Upper lobe of left lung (tissue), 6 donors: ENCODE data around the gene S100A9. TPM values are rescaled to one million over a fixed set of nuclear protein-coding genes. Genes with fewer than 3 reads are reported as not detected.

Experiments
- ATAC-seq, 2 donors: fragments of 200-7000 bp; cut with Tn5 transposase; one replicate each; pipeline ENCODE4 v1.9.1; 2022; ENCODE audit warnings: mild to moderate bottlenecking in 2 of 2, moderate library complexity in 2 of 2; ENCODE audit not compliant: low FRiP score in 2 of 2
- DNase-seq, 2 donors: peaks; one replicate each; pipeline ENCODE4 v3.0.0-alpha.2; 2019 to 2020
- H3K27ac ChIP-seq, 4 donors: fragments of 200-600 bp; sonication (generic); one replicate each; pipeline ENCODE4 v1.5.1; 2016 to 2019
- H3K27me3 ChIP-seq, 4 donors: fragments of 200-600 bp; sonication (generic); one replicate each; pipeline ENCODE4 v1.5.1; 2017 to 2019
- H3K36me3 ChIP-seq, 4 donors: fragments of 200-600 bp; sonication (generic); one replicate each; pipeline ENCODE4 v1.5.1; 2016 to 2019
- H3K4me1 ChIP-seq, 4 donors: fragments of 200-600 bp; sonication (generic); one replicate each; pipeline ENCODE4 v1.5.1; 2018 to 2019
- H3K4me3 ChIP-seq, 4 donors: fragments of 200-600 bp; sonication (generic); one replicate each; pipeline ENCODE4 v1.5.1; 2017 to 2019; ENCODE audit warnings: mild to moderate bottlenecking in 2 of 4, moderate library complexity in 1 of 4
- H3K9me3 ChIP-seq, 4 donors: fragments of 200-600 bp; sonication (generic); one replicate each; pipeline ENCODE4 v1.5.1; 2018 to 2019
- EP300 ChIP-seq, 4 donors: sonication (generic); formaldehyde crosslinking; IDR thresholded peaks; one replicate each; pipeline ENCODE4 v1.5.1; 2017; ENCODE audit warnings: antibody characterized with exemption in 4 of 4, control low read depth in 2 of 4
- POLR2A ChIP-seq, 4 donors: fragments of 450-650 bp; IDR thresholded peaks; one replicate each; pipeline ENCODE4 v1.5.1; 2016 to 2017; ENCODE audit warnings: antibody characterized with exemption in 4 of 4, mild to moderate bottlenecking in 2 of 4
- POLR2AphosphoS5 ChIP-seq, 2 donors: sonication (generic); formaldehyde crosslinking; IDR thresholded peaks; one replicate each; pipeline ENCODE4 v1.5.1; 2017; ENCODE audit warnings: antibody characterized with exemption in 2 of 2
- whole genome bisulfite sequencing, 2 donors: methylation state at CpG; one replicate each; pipeline ENCODE4 v1.1.5; 2017 to 2018; 5-methylcytosine and 5-hydroxymethylcytosine counted together
- total RNA-seq, 6 donors: library from RNA; depleted of rRNA in 4 of 6; stranded (reverse); fragments of >200 nt in 4 of 6; gene quantifications; one replicate each; pipeline versions ENCODE4 v1.1.0 to v1.2.1, GENCODE V29; 2016 to 2021
- TF ChIP-seq, protein P1 (sequence below), 6 experiments: fragments of 450-650 bp in 4 of 6; fragments of 200-600 bp in 2 of 6; sonication (generic) in 2 of 6; IDR thresholded peaks; one replicate each; pipeline ENCODE4 v1.5.1; 2016 to 2019; ENCODE audit warnings: antibody characterized with exemption in 6 of 6
- donor health status: DM: no; HTN: no; CAD: no; lungs with moderate emphysema.
- donor health status: DM: no; HTN: yes; CAD: no; lungs with severe emphysema.

The S100A9 gene
- 1,000 to 10,000 TPM in 1 of 6 donors, 100 to 1,000 TPM in 5; 133 to 1,125 (median 606) TPM for total RNA-seq

DNA sequence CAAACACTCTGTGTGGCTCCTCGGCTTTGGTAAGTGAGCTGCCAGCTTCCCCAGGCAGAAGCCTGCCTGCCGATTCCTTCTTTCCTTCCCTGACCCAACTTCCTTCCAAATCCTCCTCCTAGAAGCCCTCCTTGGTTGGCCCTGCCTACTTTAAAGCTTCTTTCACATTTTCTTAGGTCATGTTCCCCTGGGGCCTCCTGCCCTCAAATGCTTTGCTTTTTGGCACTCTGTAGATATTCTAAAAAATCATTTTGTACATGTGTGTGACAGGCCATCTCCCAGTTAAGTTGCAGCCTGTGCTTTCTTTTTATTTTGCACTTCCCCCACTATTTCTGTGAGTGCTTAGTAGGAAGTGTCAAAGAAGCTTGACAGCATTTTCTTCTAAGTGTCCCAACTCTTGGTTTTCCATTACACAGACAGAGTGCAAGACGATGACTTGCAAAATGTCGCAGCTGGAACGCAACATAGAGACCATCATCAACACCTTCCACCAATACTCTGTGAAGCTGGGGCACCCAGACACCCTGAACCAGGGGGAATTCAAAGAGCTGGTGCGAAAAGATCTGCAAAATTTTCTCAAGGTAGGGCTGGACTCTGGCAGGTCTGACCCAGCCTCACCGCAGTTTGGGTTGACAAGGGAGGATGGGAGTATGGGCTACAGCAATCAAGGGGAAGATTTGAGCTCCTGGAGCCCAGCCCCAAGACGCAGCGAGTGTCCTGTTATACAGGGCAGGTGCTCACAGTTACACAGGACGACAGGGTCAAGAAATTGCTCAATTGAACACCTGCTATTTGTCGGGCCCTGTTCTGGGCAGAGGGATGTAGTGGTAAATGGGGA is at the start of gene S100A9:
Gene S100A9, plus strand, starts transcription at position 2 of the 838 bp plus-strand sequence. Its CDS starts 430 bp downstream, at position 432.
- Histone ChIP-seq H3K27me3 (no peaks in the 10 kb centered on the region), H3K4me1 (peaks cover 3 to 30% (median 20%) of the 10 kb centered on the region in 4 donors), H3K9me3 (no peaks in the 10 kb centered on the region), H3K27ac (peak within 1 kb of the TSS; percentile 78 to 84 (median 80)), H3K4me3 (peak within 1 kb of the TSS in 3 of 4 donors; percentile 23 to 45 (median 36)), H3K36me3 (no peaks in the 10 kb centered on the region)
- 60 to 66% methylated on average over 11 of the region's 11 CpGs for WGBS, 2 donors
- ATAC-seq, result peak in 1 of 2 donors; percentile 10
- peak in 1 of 4 donors; percentile 55 for TF ChIP-seq POLR2A (IDR thresholded peaks at IDR 0.05)
- TF ChIP-seq EP300 (IDR thresholded peaks at IDR 0.05), result no peak
- no peak for DNase-seq

DNA sequence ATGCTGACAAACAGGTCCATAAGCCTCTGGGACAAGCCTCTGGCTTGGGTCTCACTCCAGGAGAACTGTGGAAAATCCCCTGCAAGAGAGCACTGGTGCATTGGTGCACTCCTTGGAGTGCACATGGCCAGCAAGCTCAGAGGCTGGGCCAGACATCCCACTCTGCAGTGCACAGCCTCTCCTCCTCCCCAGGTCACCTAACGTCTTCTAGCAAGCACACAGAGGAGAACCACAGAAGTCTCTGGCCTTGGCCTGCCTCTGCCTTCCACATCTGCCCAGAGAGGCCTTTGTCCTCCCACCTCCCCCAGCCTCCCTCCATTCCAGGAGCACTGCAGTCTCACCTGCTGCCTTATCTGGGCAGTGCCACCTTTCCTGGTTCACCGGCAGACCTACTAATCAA is 49.1 kb upstream of the S100A9 start:
- 83 to 91% methylated on average over 2 of the region's 2 CpGs for WGBS, 2 donors
- Histone ChIP-seq H3K9me3 (no peaks in the 10 kb centered on the region), H3K4me1 (no peaks in the 10 kb centered on the region), H3K27me3 (no peaks in the 10 kb centered on the region), H3K4me3 (no peak overlapping the region), H3K36me3 (no peaks in the 10 kb centered on the region), H3K27ac (no peak overlapping the region)
- ATAC-seq (no peak), DNase-seq (no peak)
- no peak for TF ChIP-seq POLR2A (IDR thresholded peaks at IDR 0.05)
- TF ChIP-seq EP300 (IDR thresholded peaks at IDR 0.05), result no peak
- TF ChIP-seq, protein P1, sequence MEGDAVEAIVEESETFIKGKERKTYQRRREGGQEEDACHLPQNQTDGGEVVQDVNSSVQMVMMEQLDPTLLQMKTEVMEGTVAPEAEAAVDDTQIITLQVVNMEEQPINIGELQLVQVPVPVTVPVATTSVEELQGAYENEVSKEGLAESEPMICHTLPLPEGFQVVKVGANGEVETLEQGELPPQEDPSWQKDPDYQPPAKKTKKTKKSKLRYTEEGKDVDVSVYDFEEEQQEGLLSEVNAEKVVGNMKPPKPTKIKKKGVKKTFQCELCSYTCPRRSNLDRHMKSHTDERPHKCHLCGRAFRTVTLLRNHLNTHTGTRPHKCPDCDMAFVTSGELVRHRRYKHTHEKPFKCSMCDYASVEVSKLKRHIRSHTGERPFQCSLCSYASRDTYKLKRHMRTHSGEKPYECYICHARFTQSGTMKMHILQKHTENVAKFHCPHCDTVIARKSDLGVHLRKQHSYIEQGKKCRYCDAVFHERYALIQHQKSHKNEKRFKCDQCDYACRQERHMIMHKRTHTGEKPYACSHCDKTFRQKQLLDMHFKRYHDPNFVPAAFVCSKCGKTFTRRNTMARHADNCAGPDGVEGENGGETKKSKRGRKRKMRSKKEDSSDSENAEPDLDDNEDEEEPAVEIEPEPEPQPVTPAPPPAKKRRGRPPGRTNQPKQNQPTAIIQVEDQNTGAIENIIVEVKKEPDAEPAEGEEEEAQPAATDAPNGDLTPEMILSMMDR (IDR thresholded peaks at IDR 0.05), result no peak
- TF ChIP-seq POLR2AphosphoS5 (IDR thresholded peaks at IDR 0.05), result no peak

DNA sequence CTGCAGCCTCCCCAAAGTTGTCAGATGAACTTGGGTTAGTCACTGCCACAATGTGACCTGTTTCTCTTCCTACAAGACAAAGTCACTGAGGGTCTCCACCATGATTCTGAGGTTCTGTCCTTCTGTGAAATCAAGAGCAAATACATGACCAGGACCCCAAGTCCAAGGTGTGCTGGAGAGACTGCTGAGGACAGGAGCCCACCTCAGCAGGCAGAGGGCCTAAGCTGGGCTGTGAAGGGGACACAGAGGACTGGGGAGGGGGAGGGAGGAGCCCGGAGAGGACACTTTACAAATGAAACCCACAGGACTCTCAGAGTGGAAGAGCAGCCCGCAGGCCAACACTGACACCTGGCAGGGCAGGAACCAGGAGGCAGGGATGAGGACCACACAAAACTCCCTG is 48.2 kb upstream of the S100A9 start:
- ATAC-seq (no peak), DNase-seq (no peak)
- TF ChIP-seq EP300 (IDR thresholded peaks at IDR 0.05) (no peak), POLR2AphosphoS5 (IDR thresholded peaks at IDR 0.05) (no peak), POLR2A (IDR thresholded peaks at IDR 0.05) (no peak)
- TF ChIP-seq, protein P1 (IDR thresholded peaks at IDR 0.05), result no peak
- H3K27me3 ChIP-seq, result no peaks in the 10 kb centered on the region
- no peak overlapping the region for H3K27ac ChIP-seq
- no peak overlapping the region for H3K4me3 ChIP-seq
- 60 to 86% methylated on average over 2 of the region's 2 CpGs for WGBS, 2 donors
- no peaks in the 10 kb centered on the region for H3K9me3 ChIP-seq
- no peaks in the 10 kb centered on the region for H3K4me1 ChIP-seq
- no peaks in the 10 kb centered on the region for H3K36me3 ChIP-seq

DNA sequence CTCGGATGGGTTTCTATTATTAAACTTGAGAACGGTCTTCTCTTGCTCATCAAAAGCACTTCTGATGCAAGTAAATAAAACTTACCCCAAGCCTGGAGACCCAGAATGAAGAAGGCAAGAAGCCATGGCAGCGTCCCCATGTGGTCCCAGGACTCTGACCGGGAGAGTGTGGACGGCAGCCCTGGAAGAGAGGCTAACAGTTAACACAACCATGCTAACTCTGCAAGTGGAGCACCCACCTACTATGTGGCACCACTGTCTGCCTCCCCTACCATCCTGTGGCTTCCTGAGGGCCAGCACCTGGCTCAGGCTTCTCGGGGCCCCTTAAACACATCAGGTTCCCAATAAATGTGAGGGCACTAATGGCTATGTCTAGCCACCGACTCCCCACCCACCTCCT is 47.1 kb upstream of the S100A9 start:
- Histone ChIP-seq H3K4me1 (no peaks in the 10 kb centered on the region), H3K27me3 (no peaks in the 10 kb centered on the region), H3K4me3 (no peak overlapping the region), H3K9me3 (no peaks in the 10 kb centered on the region), H3K36me3 (no peaks in the 10 kb centered on the region), H3K27ac (no peak overlapping the region)
- WGBS, 2 donors, result 71 to 75% methylated on average over 7 of the region's 7 CpGs
- no peak for TF ChIP-seq POLR2AphosphoS5 (IDR thresholded peaks at IDR 0.05)
- TF ChIP-seq, protein P1 (IDR thresholded peaks at IDR 0.05), result no peak
- TF ChIP-seq EP300 (IDR thresholded peaks at IDR 0.05), result no peak
- no peak for TF ChIP-seq POLR2A (IDR thresholded peaks at IDR 0.05)
- DNase-seq, result no peak
- ATAC-seq, result no peak

DNA sequence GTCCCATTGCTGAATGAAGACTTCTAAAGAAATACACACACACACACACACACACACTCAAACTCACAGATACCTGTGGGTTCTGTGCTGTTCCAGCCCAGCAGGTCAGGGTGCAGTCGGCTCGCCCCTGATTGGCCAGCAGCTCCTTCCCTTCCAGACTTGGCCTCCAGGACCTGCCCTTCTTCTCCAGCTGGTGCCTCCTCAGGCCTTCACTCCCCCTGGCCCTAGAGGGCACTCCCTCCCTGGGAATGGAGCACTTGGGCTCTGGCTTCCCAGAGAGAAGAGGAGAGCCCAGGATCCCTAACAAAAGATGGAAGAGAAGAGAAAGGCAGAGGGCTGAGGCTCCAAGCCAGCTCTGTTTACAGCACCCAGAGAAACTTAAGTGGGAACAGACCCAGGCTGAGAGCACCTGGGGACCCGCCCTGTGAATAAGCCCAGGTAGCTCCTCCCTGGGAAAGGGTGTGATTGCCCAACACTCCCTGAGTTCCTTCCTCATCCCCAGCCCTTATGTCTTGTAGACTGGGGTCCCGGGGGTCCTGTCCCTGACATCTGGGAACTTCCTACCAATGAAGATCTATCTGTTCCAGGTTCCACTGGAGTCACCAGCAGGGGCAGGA is 45.0 kb upstream of the S100A9 start, which contains the start of gene PGLYRP3:
Gene PGLYRP3, minus strand, starts transcription at position 383 of the 617 bp plus-strand sequence. CDS start 2,287 bp downstream, outside the sequence.
- Histone ChIP-seq H3K27me3 (no peaks in the 10 kb centered on the region), H3K9me3 (no peaks in the 10 kb centered on the region), H3K4me3 (no peak within 1 kb of the TSS), H3K27ac (no peak within 1 kb of the TSS), H3K36me3 (no peaks in the 10 kb centered on the region), H3K4me1 (no peaks in the 10 kb centered on the region)
- WGBS, 2 donors, result 61 to 78% methylated on average over 4 of the region's 4 CpGs
- ATAC-seq (no peak), DNase-seq (no peak)
- TF ChIP-seq POLR2A (IDR thresholded peaks at IDR 0.05) (no peak), EP300 (IDR thresholded peaks at IDR 0.05) (no peak), POLR2AphosphoS5 (IDR thresholded peaks at IDR 0.05) (no peak)
- TF ChIP-seq, protein P1 (IDR thresholded peaks at IDR 0.05), result no peak
